Spleen (tissue), 7 donors: ENCODE data around the gene LDLRAD4.

Experiments
- CTCF ChIP-seq, 11 experiments: fragments of 200-600 bp in 7 of 11; fragments of 450-650 bp in 4 of 11; sonication (generic) in 4 of 11; IDR thresholded peaks in 8 of 11; conservative IDR thresholded peaks in 3 of 11; 1 replicate in 7 of 11; 2 replicates in 4 of 11; pipeline versions ENCODE4 v1.4.0 to v1.8.0; 2016 to 2021; ENCODE audit warnings: antibody characterized with exemption in 11 of 11, inconsistent platforms in 4 of 11, mild to moderate bottlenecking in 1 of 11
- POLR2AphosphoS5 ChIP-seq, 3 donors: sonication (generic); formaldehyde crosslinking; IDR thresholded peaks; one replicate each; pipeline ENCODE4 v1.5.1; 2017; ENCODE audit warnings: antibody characterized with exemption in 3 of 3
- donor health status: DM: no; HTN: no; CAD: no; lungs with moderate emphysema.
- donor health status: DM: no; HTN: no; CAD: no.
- donor health status: DM: no; HTN: no; CAD: no.

GRCh38 chr18:13284330-13285027 lies 65.9 kb downstream of the LDLRAD4 start:
- TF ChIP-seq CTCF (IDR thresholded peaks at IDR 0.05 in 8 of 11, conservative IDR thresholded peaks at IDR 0.05 in 3 of 11) (no peak), POLR2AphosphoS5 (IDR thresholded peaks at IDR 0.05) (peak; percentile 61 to 79 (median 64))
